Fibroblast of lung (primary cell): ENCODE measurements around the gene LUC7L2. TPM values are rescaled to one million over a fixed set of nuclear protein-coding genes. Genes with fewer than 3 reads are reported as not detected.
A peak's percentile ranks its signal among the peaks of the same experiment; 100 is the strongest.

Experiments used
- DNase-seq, 2 donors: peaks; one replicate each; pipeline versions ENCODE4 v3.0.0 to v3.0.0-alpha.2; 2010; ENCODE audit warnings: low read depth in 2 of 2
- H2AFZ ChIP-seq: 2 replicates; pipeline ENCODE4 v1.5.1; 2012; ENCODE audit warnings: low read length, control low read depth, inconsistent platforms
- H3K27ac ChIP-seq: 2 replicates; pipeline ENCODE4 v1.5.1; 2011; ENCODE audit warnings: low read length, control low read depth; ENCODE audit not compliant: insufficient read depth
- H3K27me3 ChIP-seq: 2 replicates; pipeline ENCODE4 v1.5.1; 2011; ENCODE audit warnings: mild to moderate bottlenecking, low read length; ENCODE audit not compliant: control insufficient read depth, insufficient read depth
- H3K36me3 ChIP-seq: 2 replicates; pipeline ENCODE4 v1.5.1; 2011; ENCODE audit warnings: low read length; ENCODE audit not compliant: control insufficient read depth, insufficient read depth
- H3K4me1 ChIP-seq: 2 replicates; pipeline ENCODE4 v1.5.1; 2011; ENCODE audit warnings: low read length; ENCODE audit not compliant: control insufficient read depth, insufficient read depth; ENCODE audit errors: extremely low read depth
- H3K4me2 ChIP-seq: 2 replicates; pipeline ENCODE4 v1.5.1; 2011; ENCODE audit warnings: low read length, control low read depth; ENCODE audit not compliant: insufficient read depth; ENCODE audit errors: extremely low read depth
- H3K4me3 ChIP-seq, 4 experiments: fragments of 200-600 bp in 1 of 4; sonication (generic) in 1 of 4; replicated peaks in 1 of 4; 2 replicates each; pipeline ENCODE4 v1.5.1; 2011 to 2016; ENCODE audit warnings: low read length in 4 of 4, low read depth in 3 of 4, mild to moderate bottlenecking in 3 of 4, control low read depth in 2 of 4, inconsistent platforms in 1 of 4, mixed read lengths in 1 of 4; ENCODE audit not compliant: insufficient read depth in 1 of 4; ENCODE audit errors: control extremely low read depth in 1 of 4
- H3K79me2 ChIP-seq: 2 replicates; pipeline ENCODE4 v1.5.1; 2012; ENCODE audit warnings: mild to moderate bottlenecking, low read length, inconsistent platforms; ENCODE audit not compliant: control insufficient read depth, insufficient read depth
- H3K9ac ChIP-seq: 2 replicates; pipeline ENCODE4 v1.5.1; 2011; ENCODE audit warnings: mild to moderate bottlenecking, low read length, control low read depth; ENCODE audit not compliant: insufficient read depth
- H3K9me3 ChIP-seq: 2 replicates; pipeline ENCODE4 v1.5.1; 2012; ENCODE audit warnings: low read depth, low read length; ENCODE audit not compliant: control insufficient read depth, insufficient read depth
- H4K20me1 ChIP-seq: 2 replicates; pipeline ENCODE4 v1.5.1; 2011; ENCODE audit warnings: low read length; ENCODE audit not compliant: control insufficient read depth, insufficient read depth; ENCODE audit errors: extremely low read depth
- CTCF ChIP-seq, 2 donors: IDR thresholded peaks in 1 of 2; conservative IDR thresholded peaks in 1 of 2; 1 replicate in 1 of 2; 2 replicates in 1 of 2; pipeline ENCODE4 v1.5.1; 2011 to 2012; ENCODE audit warnings: low read length in 2 of 2, control low read depth in 1 of 2, inconsistent platforms in 1 of 2, low read depth in 1 of 2, mild to moderate bottlenecking in 1 of 2
- EZH2 ChIP-seq: IDR thresholded peaks from 2 replicates; pipeline ENCODE4 v1.5.1; 2012; ENCODE audit warnings: low read length, control low read depth, mild to moderate bottlenecking; ENCODE audit errors: missing control alignments
- polyA plus RNA-seq, 2 donors: library from polyadenylated mRNA; depleted of rRNA in 1 of 2; stranded (reverse) in 1 of 2; unstranded in 1 of 2; fragments of >200 nt; gene quantifications; 2 replicates each; pipeline ENCODE4 v1.2.1, GENCODE V29; 2011 to 2012; ENCODE audit warnings: missing spikeins in 1 of 2
- total RNA-seq: library from RNA; depleted of rRNA; stranded (reverse); fragments of >200 nt; gene quantifications from 2 replicates; pipeline ENCODE4 v1.2.1, GENCODE V29; 2014

Gene LUC7L2
- total and polyA plus RNA-seq, 2 donors (not counting 1 experiment from before 2014, with no cell fraction given): 38.5 to 48.7 TPM

- Histone ChIP-seq H3K9ac (no peak overlapping the region), H2AFZ (no peak overlapping the region), H3K4me3 (no peak overlapping the region), H3K4me2 (no peak overlapping the region), H4K20me1 (no peaks in the 10 kb centered on the region), H3K36me3 (no peaks in the 10 kb centered on the region), H3K27ac (no peak overlapping the region), H3K79me2 (peaks cover 42% of the 10 kb centered on the region), H3K9me3 (no peaks in the 10 kb centered on the region), H3K4me1 (no peaks in the 10 kb centered on the region), H3K27me3 (no peaks in the 10 kb centered on the region)
- no peak for TF ChIP-seq EZH2
- no peak for TF ChIP-seq CTCF (conservative IDR thresholded peaks at IDR 0.05 in 1 of 2, IDR thresholded peaks at IDR 0.05 in 1 of 2; ENCODE audit: low read depth in 1 of 2, low read length in 2 of 2)
- DNase-seq: no peak
Observed at GRCh38 chr7:139389774-139390173, 30.1 kb downstream of the LUC7L2 start.

GRCh38 chr7:139393621-139394211, 34.0 kb downstream of the LUC7L2 start:
- H3K27ac ChIP-seq: no peak overlapping the region
- H3K4me2 ChIP-seq: no peak overlapping the region
- TF ChIP-seq EZH2 (no peak), CTCF (conservative IDR thresholded peaks at IDR 0.05 in 1 of 2, IDR thresholded peaks at IDR 0.05 in 1 of 2; ENCODE audit: low read depth in 1 of 2, low read length in 2 of 2) (no peak)
- H3K9me3 ChIP-seq: no peaks in the 10 kb centered on the region
- H2AFZ ChIP-seq: no peak overlapping the region
- no peak overlapping the region for H3K9ac ChIP-seq
- peaks cover 47% of the 10 kb centered on the region for H3K79me2 ChIP-seq
- no peaks in the 10 kb centered on the region for H3K36me3 ChIP-seq
- DNase-seq: peak in 1 of 2 donors; percentile 6
- no peaks in the 10 kb centered on the region for H4K20me1 ChIP-seq
- no peak overlapping the region for H3K4me3 ChIP-seq
- H3K27me3 ChIP-seq: no peaks in the 10 kb centered on the region
- peaks cover 2% of the 10 kb centered on the region for H3K4me1 ChIP-seq

GRCh38 chr7:139394540-139394939, 34.8 kb downstream of the LUC7L2 start:
- no peak for TF ChIP-seq EZH2
- TF ChIP-seq CTCF (conservative IDR thresholded peaks at IDR 0.05 in 1 of 2, IDR thresholded peaks at IDR 0.05 in 1 of 2; ENCODE audit: low read depth in 1 of 2, low read length in 2 of 2): no peak
- no peaks in the 10 kb centered on the region for H3K27me3 ChIP-seq
- H3K4me1 ChIP-seq: peaks cover 2% of the 10 kb centered on the region
- H3K27ac ChIP-seq: no peak overlapping the region
- H3K9me3 ChIP-seq: no peaks in the 10 kb centered on the region
- no peaks in the 10 kb centered on the region for H4K20me1 ChIP-seq
- DNase-seq: no peak
- H3K9ac ChIP-seq: no peak overlapping the region
- H3K36me3 ChIP-seq: no peaks in the 10 kb centered on the region
- H3K79me2 ChIP-seq: peaks cover 42% of the 10 kb centered on the region
- H3K4me3 ChIP-seq: no peak overlapping the region
- no peak overlapping the region for H2AFZ ChIP-seq
- no peak overlapping the region for H3K4me2 ChIP-seq
